ENCODE data around the gene TIGAR. TPM values are rescaled to one million over a fixed set of nuclear protein-coding genes. Genes with fewer than 3 reads are reported as not detected.
A peak's percentile ranks its signal among the peaks of the same experiment; 100 is the strongest.

TIGAR gene
- polyA plus RNA-seq, 2 of the 4 experiments (the other 2 are of a cell fraction) = 24.5 to 50.9 TPM

DNA sequence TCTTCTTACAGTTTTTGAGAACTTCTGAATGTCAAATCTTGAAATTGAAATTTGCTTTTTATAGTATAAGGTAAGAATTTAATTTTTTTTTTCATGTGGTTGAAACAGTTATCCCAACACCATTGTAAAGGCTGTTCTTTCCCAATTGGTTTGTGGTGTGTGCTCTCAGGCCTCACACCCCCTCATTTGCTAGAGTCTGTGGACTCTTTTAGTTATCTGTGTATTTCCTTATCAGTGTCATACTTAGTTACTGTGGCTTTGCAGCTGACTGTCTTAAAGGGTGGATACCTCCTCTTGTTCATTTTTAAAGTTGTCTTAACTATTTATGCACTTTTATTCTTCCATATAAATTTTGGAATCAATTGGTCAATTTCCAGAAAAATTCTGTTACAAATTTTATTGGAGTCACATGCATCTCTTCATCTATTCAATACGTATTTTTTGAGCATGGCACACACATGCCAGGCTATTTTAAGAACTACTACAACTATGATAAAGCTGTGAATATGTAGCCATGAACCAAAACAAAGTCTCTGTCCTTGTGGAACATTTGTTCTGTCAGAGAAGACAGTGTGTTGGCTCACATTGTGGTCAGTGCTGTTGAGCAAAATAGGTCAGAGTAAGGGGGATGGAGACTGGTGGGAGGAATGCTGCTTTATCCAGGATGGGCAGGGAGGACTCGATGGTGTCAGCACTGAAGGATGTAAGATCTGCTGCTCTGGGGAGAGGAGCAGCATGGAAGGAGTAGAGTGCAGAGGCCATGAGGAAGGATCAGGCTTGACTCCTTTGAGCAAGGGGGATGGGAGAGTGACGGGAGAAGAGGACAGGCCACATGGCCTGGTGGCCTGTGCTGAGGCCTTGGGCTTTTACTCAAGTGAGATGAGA, 34.4 kb downstream of the TIGAR start:
- Histone ChIP-seq H3K4me3 (no peak overlapping the region), H3K4me2 (no peak overlapping the region), H3K27ac (no peak overlapping the region), H3K9me3 (peaks cover 11% of the 10 kb centered on the region; the same call in 1 of the 3 replicates), H3K4me1 (no peaks in the 10 kb centered on the region)
- no peak for TF ChIP-seq ESRRA (IDR thresholded peaks at IDR 0.05; ENCODE audit: borderline replicate concordance, low read length)
- no peak for TF ChIP-seq JUNB (IDR thresholded peaks at IDR 0.05)
- WGBS (ENCODE audit: missing lambda C conversion rate) = 91% methylated on average over 3 of the region's 3 CpGs
- CTCF ChIA-PET = interaction anchor here (0.7 to 1.0 kb wide), 2 partner anchors 65 to 177 kb away, joined by 3 to 4 read pairs; no protein-coding TSS in a partner anchor
- ATAC-seq (no peak), DNase-seq (ENCODE audit: low read depth in 1 of 2, low spot score in 1 of 2) (no peak), FAIRE-seq (no peak)
- POLR2A ChIA-PET = no interaction called here

DNA sequence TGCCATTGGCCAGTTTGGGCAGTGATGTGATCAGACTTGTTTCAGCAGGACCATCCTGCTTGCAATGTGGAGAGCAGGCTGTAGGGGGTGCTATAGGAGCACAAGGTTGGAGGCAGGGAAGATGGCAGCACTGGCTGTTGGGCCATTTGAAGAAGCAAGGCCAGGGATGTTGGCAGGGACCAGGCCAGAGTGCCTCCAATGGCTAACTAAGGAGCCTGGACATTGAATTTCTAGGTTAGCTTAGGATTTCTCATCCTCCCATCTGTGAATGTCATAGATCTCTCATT, 35.0 kb downstream of the TIGAR start:
- H3K4me1 ChIP-seq = no peaks in the 10 kb centered on the region
- FAIRE-seq = no peak
- no peak overlapping the region for H3K4me3 ChIP-seq
- no peak overlapping the region for H3K27ac ChIP-seq
- TF ChIP-seq ESRRA (IDR thresholded peaks at IDR 0.05; ENCODE audit: borderline replicate concordance, low read length) = no peak
- no peak for TF ChIP-seq NR3C1 (IDR thresholded peaks at IDR 0.05)
- peak in 1 of 2 experiments; percentile 29; a peak in 2 of 5 replicates for TF ChIP-seq RAD21 (conservative IDR thresholded peaks at IDR 0.05 in 1 of 2, IDR thresholded peaks at IDR 0.05 in 1 of 2)
- TF ChIP-seq ZC3H11A (IDR thresholded peaks at IDR 0.05) = no peak
- TF ChIP-seq RARB (CRISPR knock-in tag; IDR thresholded peaks at IDR 0.05) = no peak
- TF ChIP-seq HOXB5 (CRISPR knock-in tag; IDR thresholded peaks at IDR 0.05) = no peak
- no peak for TF ChIP-seq ELK1 (IDR thresholded peaks at IDR 0.05; ENCODE audit: low read depth, low read length)
- no peak for TF ChIP-seq CEBPB (IDR thresholded peaks at IDR 0.05)
- no peak for TF ChIP-seq NPAS2 (CRISPR knock-in tag; IDR thresholded peaks at IDR 0.05; ENCODE audit: borderline replicate concordance)
- TF ChIP-seq CTCF (IDR thresholded peaks at IDR 0.05) = 0 out of 3 replicates have a peak, but pooled peaks have one; percentile 7
- TF ChIP-seq, protein P1, sequence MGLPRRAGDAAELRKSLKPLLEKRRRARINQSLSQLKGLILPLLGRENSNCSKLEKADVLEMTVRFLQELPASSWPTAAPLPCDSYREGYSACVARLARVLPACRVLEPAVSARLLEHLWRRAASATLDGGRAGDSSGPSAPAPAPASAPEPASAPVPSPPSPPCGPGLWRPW (IDR thresholded peaks at IDR 0.05) = no peak
- peak; percentile 47 to 76; a peak in 4 of 6 replicates for ATAC-seq
- peaks cover 11% of the 10 kb centered on the region; the same call in 1 of the 3 replicates for H3K9me3 ChIP-seq
- ChIA-PET CTCF (no interaction called here), POLR2A (no interaction called here)
- peak in 1 of 2 experiments; percentile 76 for DNase-seq (ENCODE audit: low read depth in 1 of 2, low spot score in 1 of 2)
- no peak overlapping the region for H3K4me2 ChIP-seq

DNA sequence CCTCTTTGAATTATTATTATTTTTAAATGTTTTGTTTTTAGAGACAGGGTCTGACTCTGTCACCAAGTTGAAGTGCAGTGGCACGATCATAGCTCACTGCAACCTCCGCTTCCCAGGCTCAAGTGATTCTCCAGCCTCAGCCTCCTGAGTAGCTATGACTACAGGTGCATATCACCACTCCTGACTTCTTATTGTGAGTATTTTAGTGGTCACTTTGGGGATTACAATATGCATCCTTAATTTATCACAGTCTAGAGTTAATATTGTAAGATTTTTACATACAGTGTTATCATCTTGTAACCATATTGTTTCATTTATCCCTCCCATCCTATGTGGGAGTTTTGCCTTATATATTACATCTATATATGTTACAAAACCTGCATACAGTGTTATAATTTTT, 45.1 kb downstream of the TIGAR start:
- H3K9me3 ChIP-seq = no peaks in the 10 kb centered on the region
- CTCF ChIA-PET = no interaction called here
- no peak for FAIRE-seq
- POLR2A ChIA-PET = no interaction called here
- H3K4me3 ChIP-seq = no peak overlapping the region
- no peak overlapping the region for H3K4me2 ChIP-seq
- no peaks in the 10 kb centered on the region for H3K4me1 ChIP-seq
- TF ChIP-seq KDM1A (IDR thresholded peaks at IDR 0.05; ENCODE audit: low read depth) = no peak
- no peak for TF ChIP-seq CEBPB (IDR thresholded peaks at IDR 0.05)
- no peak for TF ChIP-seq RARB (CRISPR knock-in tag; IDR thresholded peaks at IDR 0.05)
- TF ChIP-seq, protein P2, sequence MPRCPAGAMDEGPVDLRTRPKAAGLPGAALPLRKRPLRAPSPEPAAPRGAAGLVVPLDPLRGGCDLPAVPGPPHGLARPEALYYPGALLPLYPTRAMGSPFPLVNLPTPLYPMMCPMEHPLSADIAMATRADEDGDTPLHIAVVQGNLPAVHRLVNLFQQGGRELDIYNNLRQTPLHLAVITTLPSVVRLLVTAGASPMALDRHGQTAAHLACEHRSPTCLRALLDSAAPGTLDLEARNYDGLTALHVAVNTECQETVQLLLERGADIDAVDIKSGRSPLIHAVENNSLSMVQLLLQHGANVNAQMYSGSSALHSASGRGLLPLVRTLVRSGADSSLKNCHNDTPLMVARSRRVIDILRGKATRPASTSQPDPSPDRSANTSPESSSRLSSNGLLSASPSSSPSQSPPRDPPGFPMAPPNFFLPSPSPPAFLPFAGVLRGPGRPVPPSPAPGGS (IDR thresholded peaks at IDR 0.05) = no peak
- TF ChIP-seq ESRRA (IDR thresholded peaks at IDR 0.05; ENCODE audit: borderline replicate concordance, low read length) = no peak
- no peak for TF ChIP-seq CBX2 (IDR thresholded peaks at IDR 0.05; ENCODE audit: borderline replicate concordance, low read depth)
- TF ChIP-seq POLR2AphosphoS2 (conservative IDR thresholded peaks at IDR 0.05; ENCODE audit: low read length) = no peak
- no peak for TF ChIP-seq JUNB (IDR thresholded peaks at IDR 0.05)
- TF ChIP-seq GATA3 (IDR thresholded peaks at IDR 0.05; ENCODE audit: borderline replicate concordance) = no peak
- no peak for TF ChIP-seq RAD21 (conservative IDR thresholded peaks at IDR 0.05 in 1 of 2, IDR thresholded peaks at IDR 0.05 in 1 of 2)
- no peak for TF ChIP-seq E2F6 (IDR thresholded peaks at IDR 0.05; ENCODE audit: borderline replicate concordance, low read depth)
- ATAC-seq = peak in 1 of 2 experiments; percentile 59; a peak in 2 of 6 replicates
- no peak for DNase-seq (ENCODE audit: low read depth in 1 of 2, low spot score in 1 of 2)
- H3K27ac ChIP-seq = no peak overlapping the region
- 4% methylated on average over 2 of the region's 2 CpGs for WGBS (ENCODE audit: missing lambda C conversion rate)

Measured in A549 (cell line).